H9 (cell line): ENCODE measurements around the gene MILR1. TPM values are rescaled to one million over a fixed set of nuclear protein-coding genes. Genes with fewer than 3 reads are reported as not detected.
A peak's percentile ranks its signal among the peaks of the same experiment; 100 is the strongest.

ENCODE experiments used
- DNase-seq: peaks from one replicate; pipeline ENCODE4 v3.0.0-alpha.2; 2017
- H2AFZ ChIP-seq: one replicate; pipeline ENCODE4 v1.6.1; 2013; ENCODE audit warnings: mild to moderate bottlenecking, low read length, control low read depth, moderate library complexity
- H2AK5ac ChIP-seq: 2 replicates; pipeline ENCODE4 v1.6.1; 2013; ENCODE audit warnings: low read length, control low read depth, mixed read lengths; ENCODE audit not compliant: insufficient read length
- H2BK120ac ChIP-seq: one replicate; pipeline ENCODE4 v1.6.1; 2013; ENCODE audit warnings: low read depth, mild to moderate bottlenecking, low read length, control low read depth, inconsistent platforms; ENCODE audit not compliant: poor library complexity, severe bottlenecking
- H2BK12ac ChIP-seq: 2 replicates; pipeline ENCODE4 v1.6.1; 2013; ENCODE audit warnings: low read length, control low read depth, mixed read lengths, low read depth; ENCODE audit not compliant: insufficient read length
- H2BK15ac ChIP-seq: 2 replicates; pipeline ENCODE4 v1.6.1; 2013; ENCODE audit warnings: low read depth, low read length, control low read depth
- H2BK20ac ChIP-seq: one replicate; pipeline ENCODE4 v1.6.1; 2013; ENCODE audit warnings: low read depth, mild to moderate bottlenecking, low read length, control low read depth, inconsistent platforms; ENCODE audit not compliant: poor library complexity, severe bottlenecking
- H2BK5ac ChIP-seq: 2 replicates; pipeline ENCODE4 v1.6.1; 2013; ENCODE audit warnings: low read length, control low read depth, mixed read lengths; ENCODE audit not compliant: insufficient read length
- H3K14ac ChIP-seq: 2 replicates; pipeline ENCODE4 v1.6.1; 2013; ENCODE audit warnings: low read length, control low read depth; ENCODE audit not compliant: insufficient read depth
- H3K18ac ChIP-seq: 2 replicates; pipeline ENCODE4 v1.6.1; 2013; ENCODE audit warnings: low read depth, mild to moderate bottlenecking, mixed read lengths, low read length, control low read depth; ENCODE audit not compliant: insufficient read length
- H3K23ac ChIP-seq: 2 replicates; pipeline ENCODE4 v1.6.1; 2013; ENCODE audit warnings: low read length, control low read depth, mixed read lengths, low read depth; ENCODE audit not compliant: insufficient read length
- H3K23me2 ChIP-seq: 2 replicates; pipeline ENCODE4 v1.6.1; 2013; ENCODE audit warnings: low read depth, mild to moderate bottlenecking, mixed read lengths, low read length, control low read depth; ENCODE audit not compliant: insufficient read length, poor library complexity, severe bottlenecking
- H3K27ac ChIP-seq: 2 replicates; pipeline ENCODE4 v1.5.1; 2013; ENCODE audit warnings: low read length, control low read depth, mixed read lengths, low read depth; ENCODE audit not compliant: insufficient read length
- H3K27me3 ChIP-seq: 2 replicates; pipeline ENCODE4 v1.6.1; 2013; ENCODE audit warnings: low read length, control low read depth, inconsistent platforms; ENCODE audit not compliant: insufficient read depth
- H3K4ac ChIP-seq: 2 replicates; pipeline ENCODE4 v1.6.1; 2013; ENCODE audit warnings: low read depth, mild to moderate bottlenecking, control low read depth, inconsistent platforms, low read length, moderate library complexity
- H3K4me1 ChIP-seq: 2 replicates; pipeline ENCODE4 v1.6.1; 2013; ENCODE audit warnings: low read length, control low read depth, inconsistent platforms; ENCODE audit not compliant: insufficient read depth
- H3K4me2 ChIP-seq: 2 replicates; pipeline ENCODE4 v1.6.1; 2013; ENCODE audit warnings: low read length, control low read depth, mixed read lengths; ENCODE audit not compliant: insufficient read length, insufficient read depth
- H3K56ac ChIP-seq: 2 replicates; pipeline ENCODE4 v1.6.1; 2013; ENCODE audit warnings: low read depth, mild to moderate bottlenecking, mixed read lengths, low read length, control low read depth; ENCODE audit not compliant: insufficient read length
- H3K79me1 ChIP-seq: 2 replicates; pipeline ENCODE4 v1.6.1; 2013; ENCODE audit warnings: low read depth, mild to moderate bottlenecking, moderate library complexity, low read length, control low read depth, inconsistent platforms; ENCODE audit not compliant: insufficient read depth, poor library complexity, severe bottlenecking
- H3K79me2 ChIP-seq: 2 replicates; pipeline ENCODE4 v1.6.1; 2013; ENCODE audit warnings: low read length, control low read depth, inconsistent platforms; ENCODE audit not compliant: insufficient read depth
- H3K9ac ChIP-seq: 2 replicates; pipeline ENCODE4 v1.6.1; 2013; ENCODE audit warnings: low read length, control low read depth, mixed read lengths; ENCODE audit not compliant: insufficient read length; ENCODE audit errors: extremely low read depth
- H3K9me3 ChIP-seq: one replicate; pipeline ENCODE4 v1.6.1; 2013; ENCODE audit warnings: low read depth, low read length, inconsistent platforms; ENCODE audit not compliant: control insufficient read depth
- H3T11ph ChIP-seq: one replicate; pipeline ENCODE4 v1.6.1; 2013; ENCODE audit warnings: mild to moderate bottlenecking, low read length, control low read depth, inconsistent platforms
- H4K20me1 ChIP-seq: one replicate; pipeline ENCODE4 v1.6.1; 2013; ENCODE audit not compliant: control insufficient read depth, insufficient read length, insufficient read depth
- H4K5ac ChIP-seq: 2 replicates; pipeline ENCODE4 v1.6.1; 2013; ENCODE audit warnings: low read depth, mild to moderate bottlenecking, mixed read lengths, low read length, control low read depth; ENCODE audit not compliant: insufficient read length
- H4K8ac ChIP-seq: replicated peaks from 2 replicates; pipeline ENCODE4 v1.6.1; 2013; ENCODE audit warnings: low read length, control low read depth, mixed read lengths, low read depth; ENCODE audit not compliant: insufficient read length
- H4K91ac ChIP-seq: 2 replicates; pipeline ENCODE4 v1.6.1; 2013; ENCODE audit warnings: low read depth, mild to moderate bottlenecking, moderate library complexity, mixed read lengths, low read length, control low read depth; ENCODE audit not compliant: insufficient read length
- H3K27ac Mint-ChIP-seq, 3 experiments: 2 replicates in 2 of 3; 3 replicates in 1 of 3; pipeline ENCODE4 v1.8.0; 2020 to 2021; ENCODE audit warnings: mixed read lengths in 3 of 3, mild to moderate bottlenecking in 1 of 3, moderate library complexity in 1 of 3
- H3K27me3 Mint-ChIP-seq: 2 replicates; pipeline ENCODE4 v1.8.0; 2021; ENCODE audit warnings: low read depth, mild to moderate bottlenecking, moderate library complexity, mixed read lengths
- H3K36me3 Mint-ChIP-seq, 3 experiments: 2 replicates in 2 of 3; 3 replicates in 1 of 3; pipeline ENCODE4 v1.8.0; 2020 to 2021; ENCODE audit warnings: low read depth in 3 of 3, mixed read lengths in 3 of 3; ENCODE audit not compliant: insufficient read depth in 1 of 3
- H3K4me1 Mint-ChIP-seq, 2 experiments: 2 replicates each; pipeline ENCODE4 v1.8.0; 2020; ENCODE audit warnings: mixed read lengths in 2 of 2
- H3K4me3 Mint-ChIP-seq, 2 experiments: 2 replicates in 1 of 2; 3 replicates in 1 of 2; pipeline ENCODE4 v1.8.0; 2020 to 2021; ENCODE audit warnings: mild to moderate bottlenecking in 2 of 2, mixed read lengths in 2 of 2, moderate library complexity in 1 of 2
- H3K9me3 Mint-ChIP-seq, 2 experiments: 2 replicates in 1 of 2; 3 replicates in 1 of 2; pipeline ENCODE4 v1.8.0; 2020; ENCODE audit warnings: mild to moderate bottlenecking in 2 of 2, mixed read lengths in 2 of 2, moderate library complexity in 1 of 2
- CTCF ChIP-seq: fragments of 200-600 bp; sonication (generic); conservative IDR thresholded peaks from 3 replicates; pipeline ENCODE4 v1.8.0; 2021; ENCODE audit warnings: antibody characterized with exemption, mild to moderate bottlenecking
- WGBS: extraction: QIAGEN DNeasy Blood & Tissue Kit; methylation state at CpG from one replicate; pipeline ENCODE4 v1.1.7; 2013; ENCODE audit warnings: missing lambda C conversion rate, low lambda C conversion rate, mixed read lengths; ENCODE audit not compliant: insufficient read length; ENCODE audit errors: extremely low coverage; 5-methylcytosine and 5-hydroxymethylcytosine counted together
- total RNA-seq: library from RNA; stranded (reverse); gene quantifications from 2 replicates; pipeline ENCODE4 v1.2.1, GENCODE V29; 2021

Gene MILR1
- total RNA-seq, 1 experiment from 2014 or later = not detected

GRCh38 chr17:64498308-64499203, 49.6 kb downstream of the MILR1 start:
- no peak overlapping the region for H2AFZ ChIP-seq
- H3K23ac ChIP-seq = no peak overlapping the region
- no peak overlapping the region for H3K9ac ChIP-seq
- no peak overlapping the region for H3K4me2 ChIP-seq
- H4K91ac ChIP-seq = no peak overlapping the region
- Mint-ChIP-seq H3K27me3 (peaks cover 3% of the 10 kb centered on the region), H3K27ac (peak overlapping the region in 2 of 3 experiments; percentile 98 to 99; a peak in 3 of 7 replicates), H3K36me3 (peaks cover 53 to 72% (median 63%) of the 10 kb centered on the region in 3 experiments), H3K4me3 (peak overlapping the region; percentile 99), H3K4me1 (peaks cover 57 to 67% of the 10 kb centered on the region in 2 experiments), H3K9me3 (no peaks in the 10 kb centered on the region; a peak in 1 of 5 replicates)
- DNase-seq = no peak
- H3K79me1 ChIP-seq = peaks cover 6% of the 10 kb centered on the region
- no peak overlapping the region for H4K8ac ChIP-seq
- TF ChIP-seq CTCF = no peak
- no peak overlapping the region for H3K4ac ChIP-seq
- no peak overlapping the region for H3K14ac ChIP-seq
- H2BK5ac ChIP-seq = no peak overlapping the region
- no peaks in the 10 kb centered on the region for H3K27me3 ChIP-seq
- no peak overlapping the region for H2BK120ac ChIP-seq
- H2BK15ac ChIP-seq = no peak overlapping the region
- H3K56ac ChIP-seq = no peak overlapping the region
- no peaks in the 10 kb centered on the region; the same call in 1 of the 2 replicates for H3K4me1 ChIP-seq
- H3T11ph ChIP-seq = no peak overlapping the region
- no peaks in the 10 kb centered on the region for H3K9me3 ChIP-seq
- no CpG with 5 or more reads among the region's 7 CpGs for WGBS
- no peak overlapping the region for H2BK12ac ChIP-seq
- no peak overlapping the region for H2BK20ac ChIP-seq
- peaks cover 6% of the 10 kb centered on the region; the same call in 1 of the 2 replicates for H3K79me2 ChIP-seq
- H2AK5ac ChIP-seq = no peak overlapping the region
- H3K18ac ChIP-seq = no peak overlapping the region
- H3K23me2 ChIP-seq = peaks cover 15% of the 10 kb centered on the region
- H4K5ac ChIP-seq = no peak overlapping the region
- H3K27ac ChIP-seq = no peak overlapping the region
- H4K20me1 ChIP-seq = no peaks in the 10 kb centered on the region
